OCI-LY7 (cell line): Measurements from ENCODE around the gene SEMA3F. TPM values are rescaled to one million over a fixed set of nuclear protein-coding genes. Genes with fewer than 3 reads are reported as not detected.

Experiments used
- BruUV-seq: library from RNA; stranded (reverse); fragments of 400-500 nt; replicated peaks from 2 replicates; lab custom pipeline; 2021; lab: Mats Ljungman, UMichigan
- CTCF ChIA-PET: fragments of 300-600 bp; sonication (Branson Sonifier 250); formaldehyde crosslinking; loops from one replicate; lab custom pipeline; 2022; ENCODE audit warnings: antibody characterized with exemption; ENCODE audit not compliant: unreplicated experiment; lab: Charles Lee
- POLR2A ChIA-PET: fragments of 300-600 bp; sonication (Branson Sonifier 250); formaldehyde crosslinking; loops from one replicate; lab custom pipeline; 2022; ENCODE audit warnings: antibody characterized with exemption; lab: Charles Lee
- DNase-seq: peaks from one replicate; pipeline ENCODE4 v3.0.0-alpha.2; 2015; ENCODE audit warnings: low spot score
- H2AFZ ChIP-seq: fragments of 200-600 bp; sonication (generic), shearing (Covaris generic); 2 replicates; pipeline ENCODE4 v1.6.1; 2014; ENCODE audit warnings: mild to moderate bottlenecking, antibody characterized with exemption, low read length, moderate library complexity
- H3K27ac ChIP-seq: fragments of 200-600 bp; sonication (generic); 2 replicates; pipeline ENCODE4 v1.5.1; 2014; ENCODE audit warnings: mixed run types, low read depth, mild to moderate bottlenecking, moderate library complexity, low read length, inconsistent platforms; ENCODE audit not compliant: poor library complexity, severe bottlenecking
- H3K36me3 ChIP-seq: fragments of 200-600 bp; sonication (generic); 2 replicates; pipeline ENCODE4 v1.6.1; 2014; ENCODE audit warnings: mild to moderate bottlenecking, antibody characterized with exemption, low read length, moderate library complexity, mixed read lengths; ENCODE audit not compliant: insufficient read depth
- H3K4me1 ChIP-seq: fragments of 200-600 bp; sonication (generic); 2 replicates; pipeline ENCODE4 v1.5.1; 2014; ENCODE audit warnings: mild to moderate bottlenecking, low read length; ENCODE audit not compliant: insufficient read depth, poor library complexity, severe bottlenecking
- H3K4me2 ChIP-seq: fragments of 200-600 bp; sonication (generic); 2 replicates; pipeline ENCODE4 v1.6.1; 2014; ENCODE audit warnings: mild to moderate bottlenecking, low read length
- H3K4me3 ChIP-seq: fragments of 200-600 bp; sonication (generic); 2 replicates; pipeline ENCODE4 v1.5.1; 2014; ENCODE audit warnings: mild to moderate bottlenecking, low read depth, low read length; ENCODE audit not compliant: poor library complexity, severe bottlenecking
- H3K79me2 ChIP-seq: fragments of 200-600 bp; sonication (generic); 2 replicates; pipeline ENCODE4 v1.6.1; 2016; ENCODE audit warnings: low read depth, mild to moderate bottlenecking, low read length, moderate library complexity, mixed read lengths; ENCODE audit not compliant: insufficient read depth
- H3K9me2 ChIP-seq: fragments of 200-600 bp; sonication (generic); 2 replicates; pipeline ENCODE4 v1.6.1; 2016; ENCODE audit warnings: mild to moderate bottlenecking, low read length, mixed read lengths; ENCODE audit not compliant: insufficient read depth
- H3K9me3 ChIP-seq: fragments of 200-600 bp; sonication (generic); 2 replicates; pipeline ENCODE4 v1.6.1; 2014; ENCODE audit warnings: mild to moderate bottlenecking, mixed run types, low read length, mixed read lengths
- H4K20me1 ChIP-seq: fragments of 200-600 bp; sonication (generic); 2 replicates; pipeline ENCODE4 v1.6.1; 2014; ENCODE audit warnings: mild to moderate bottlenecking, antibody characterized with exemption, low read length, moderate library complexity, mixed read lengths; ENCODE audit not compliant: insufficient read depth
- CTCF ChIP-seq: fragments of 200-600 bp; sonication (generic); conservative IDR thresholded peaks from 2 replicates; pipeline ENCODE4 v1.5.1; 2014; ENCODE audit warnings: mild to moderate bottlenecking, antibody characterized with exemption, low read length, moderate library complexity, mixed read lengths
- EZH2phosphoT487 ChIP-seq: fragments of 200-600 bp; sonication (generic); IDR thresholded peaks from 2 replicates; pipeline ENCODE4 v1.6.1; 2018; ENCODE audit warnings: low read depth, borderline replicate concordance, mild to moderate bottlenecking, mixed run types, antibody characterized with exemption, low read length, moderate library complexity, mixed read lengths
- intact Hi-C: fragments of 100-400 bp; cut with micrococcal nuclease; formaldehyde crosslinking; loops from one replicate; pipeline ENCODE4 v1.10.0; 2022; ENCODE audit not compliant: unreplicated experiment
- total RNA-seq, 2 experiments: library from RNA; depleted of rRNA in 1 of 2; stranded (reverse); fragments of >200 nt in 1 of 2; shearing (Covaris generic) in 1 of 2; gene quantifications; 2 replicates each; pipeline ENCODE4 v1.2.3, GENCODE V29; 2014 to 2022

The SEMA3F gene
- total RNA-seq, 2 experiments from 2014 or later, result 0.84 TPM; not detected in 1

- Histone ChIP-seq H3K36me3 (no peaks in the 10 kb centered on the region), H3K4me1 (no peaks in the 10 kb centered on the region), H3K9me2 (no peaks in the 10 kb centered on the region), H3K4me2 (no peak overlapping the region), H3K9me3 (no peaks in the 10 kb centered on the region), H3K4me3 (no peak overlapping the region), H4K20me1 (no peaks in the 10 kb centered on the region), H3K27ac (no peak overlapping the region), H2AFZ (no peak overlapping the region), H3K79me2 (no peaks in the 10 kb centered on the region)
- no peak for DNase-seq
- CTCF ChIA-PET, result no interaction called here
- POLR2A ChIA-PET, result no interaction called here
- BruUV-seq, result no TSS peak
- intact Hi-C loops, result no loop called here
- TF ChIP-seq EZH2phosphoT487 (no peak), CTCF (no peak)
These were observed 7.3 kb upstream of the SEMA3F start for GRCh38 chr3:50147861-50148260.

GRCh38 chr3:50150404-50150750 is 4.7 kb upstream of the SEMA3F start:
- H3K4me3 ChIP-seq, result no peak overlapping the region
- H2AFZ ChIP-seq, result no peak overlapping the region
- no peak overlapping the region for H3K4me2 ChIP-seq
- intact Hi-C loops, result no loop called here
- no peaks in the 10 kb centered on the region for H3K9me2 ChIP-seq
- peaks cover 5% of the 10 kb centered on the region for H3K4me1 ChIP-seq
- no peaks in the 10 kb centered on the region for H4K20me1 ChIP-seq
- no peak overlapping the region for H3K27ac ChIP-seq
- ChIA-PET POLR2A (interaction anchor here (0.5 kb wide), 1 partner anchor 549 kb away, joined by 3 read pairs; no protein-coding TSS in a partner anchor), CTCF (interaction anchor here (0.5 kb wide), 1 partner anchor 35 kb away, joined by 11 read pairs; no protein-coding TSS in a partner anchor)
- H3K9me3 ChIP-seq, result no peaks in the 10 kb centered on the region
- no peaks in the 10 kb centered on the region for H3K79me2 ChIP-seq
- no TSS peak for BruUV-seq
- DNase-seq, result no peak
- TF ChIP-seq EZH2phosphoT487, result no peak
- TF ChIP-seq CTCF, result no peak
- H3K36me3 ChIP-seq, result no peaks in the 10 kb centered on the region

GRCh38 chr3:50150863-50151686 is 4.0 kb upstream of the SEMA3F start:
- no peak overlapping the region for H2AFZ ChIP-seq
- intact Hi-C loops, result no loop called here
- BruUV-seq, result no TSS peak

More at GRCh38 chr3:50150863-50151686, 4.0 kb upstream of the SEMA3F start:
- no peak for DNase-seq
- no peaks in the 10 kb centered on the region for H3K9me2 ChIP-seq
- H3K4me2 ChIP-seq, result no peak overlapping the region
- H3K4me3 ChIP-seq, result no peak overlapping the region
- H3K4me1 ChIP-seq, result peaks cover 5% of the 10 kb centered on the region
- ChIA-PET CTCF (no interaction called here), POLR2A (no interaction called here)
- H3K79me2 ChIP-seq, result no peaks in the 10 kb centered on the region
- H3K27ac ChIP-seq, result no peak overlapping the region
- no peaks in the 10 kb centered on the region for H3K9me3 ChIP-seq
- H3K36me3 ChIP-seq, result no peaks in the 10 kb centered on the region
- TF ChIP-seq EZH2phosphoT487 (no peak), CTCF (no peak)
- no peaks in the 10 kb centered on the region for H4K20me1 ChIP-seq
